D721Med (cell line): ENCODE results near the gene LRIF1.

Source experiments
- DNase-seq: peaks from one replicate; pipeline ENCODE4 v3.0.0; 2011; ENCODE audit warnings: low spot score; ENCODE audit not compliant: insufficient read length
- FAIRE-seq: peaks from 2 replicates; lab custom pipeline; 2011; peaks lifted over from hg19 to GRCh38; lab: Jason Lieb, UNC
- CTCF ChIP-seq: IDR thresholded peaks from 2 replicates; pipeline ENCODE4 v1.5.1; 2012; ENCODE audit warnings: mild to moderate bottlenecking, control low read depth; ENCODE audit not compliant: insufficient read depth; ENCODE audit errors: missing control alignments

LRIF1 gene

GRCh38 chr1:110897681-110898080 is 66.0 kb downstream of the LRIF1 start:
- TF ChIP-seq CTCF = no peak
- no peak for DNase-seq
- no peak for FAIRE-seq
